WTC11 (cell line): ENCODE data around the gene CIAPIN1. TPM values are rescaled to one million over a fixed set of nuclear protein-coding genes. Genes with fewer than 3 reads are reported as not detected.

ENCODE experiments used
- ATAC-seq: fragments of 200-7000 bp; cut with Tn5 transposase; 2 replicates; pipeline ENCODE4 v1.10.0; 2021; ENCODE audit warnings: mild to moderate bottlenecking, moderate library complexity
- CTCF ChIA-PET: fragments of 300-600 bp; sonication (Branson Sonifier 250); formaldehyde crosslinking; loops from one replicate; lab custom pipeline; 2021; ENCODE audit warnings: antibody characterized with exemption; lab: Charles Lee
- POLR2A ChIA-PET: fragments of 350-600 bp; sonication (Branson Sonifier 250); formaldehyde crosslinking; loops from one replicate; lab custom pipeline; 2021; ENCODE audit warnings: antibody characterized with exemption; lab: Charles Lee
- DNase-seq: peaks from one replicate; pipeline ENCODE4 v3.0.0; 2021; ENCODE audit warnings: low spot score
- H3K27ac Mint-ChIP-seq: 2 replicates; pipeline ENCODE4 v1.8.0; 2021; ENCODE audit warnings: mixed read lengths
- H3K27me3 Mint-ChIP-seq: 2 replicates; pipeline ENCODE4 v1.8.0; 2021; ENCODE audit warnings: low read depth, mild to moderate bottlenecking, moderate library complexity, mixed read lengths
- H3K36me3 Mint-ChIP-seq: 2 replicates; pipeline ENCODE4 v1.8.0; 2021; ENCODE audit warnings: mixed read lengths
- H3K4me1 Mint-ChIP-seq: 2 replicates; pipeline ENCODE4 v1.8.0; 2022; ENCODE audit warnings: mixed read lengths
- H3K4me3 Mint-ChIP-seq: 2 replicates; pipeline ENCODE4 v1.8.0; 2021; ENCODE audit warnings: mild to moderate bottlenecking, moderate library complexity, mixed read lengths
- H3K9me3 Mint-ChIP-seq: 2 replicates; pipeline ENCODE4 v1.8.0; 2021; ENCODE audit warnings: mixed read lengths
- ARID4B ChIP-seq: sonication (generic); formaldehyde crosslinking; IDR thresholded peaks from 2 replicates; pipeline ENCODE4 v1.8.0; 2023; ENCODE audit warnings: missing genetic modification reagents, mild to moderate bottlenecking, borderline replicate concordance
- E2F4 ChIP-seq: sonication (generic); formaldehyde crosslinking; IDR thresholded peaks from 2 replicates; pipeline ENCODE4 v1.8.1; 2022; ENCODE audit warnings: low read depth, mild to moderate bottlenecking, moderate library complexity, missing genetic modification reagents, borderline replicate concordance
- E2F5 ChIP-seq: sonication (generic); formaldehyde crosslinking; IDR thresholded peaks from 2 replicates; pipeline ENCODE4 v1.8.1; 2022; ENCODE audit warnings: mild to moderate bottlenecking, moderate library complexity, missing genetic modification reagents
- ETV6 ChIP-seq: sonication (generic); formaldehyde crosslinking; IDR thresholded peaks from 2 replicates; pipeline ENCODE4 v1.8.1; 2022; ENCODE audit warnings: mild to moderate bottlenecking, missing genetic modification reagents
- GTF2I ChIP-seq: fragments of 250-450 bp; sonication (Bioruptor Pico); conservative IDR thresholded peaks from 2 replicates; pipeline ENCODE4 v1.4.0; 2021; ENCODE audit warnings: mild to moderate bottlenecking
- IRF2 ChIP-seq: sonication (generic); formaldehyde crosslinking; IDR thresholded peaks from 2 replicates; pipeline ENCODE4 v1.8.0; 2022; ENCODE audit warnings: low read depth, missing genetic modification reagents, borderline replicate concordance
- MXD4 ChIP-seq: fragments of 250-450 bp; sonication (Bioruptor Pico); IDR thresholded peaks from 2 replicates; pipeline ENCODE4 v1.8.0; 2021; ENCODE audit warnings: mild to moderate bottlenecking, moderate library complexity, borderline replicate concordance
- NR3C1 ChIP-seq: sonication (generic); formaldehyde crosslinking; conservative IDR thresholded peaks from 2 replicates; pipeline ENCODE4 v1.8.1; 2023; ENCODE audit warnings: low read depth, mild to moderate bottlenecking, missing genetic modification reagents
- PRDM15 ChIP-seq: sonication (generic); formaldehyde crosslinking; IDR thresholded peaks from 2 replicates; pipeline ENCODE4 v1.8.0; 2022; ENCODE audit warnings: missing genetic modification reagents
- PREB ChIP-seq: sonication (generic); formaldehyde crosslinking; IDR thresholded peaks from 2 replicates; pipeline ENCODE4 v1.8.1; 2022; ENCODE audit warnings: mild to moderate bottlenecking, missing genetic modification reagents, moderate library complexity, borderline replicate concordance
- SP1 ChIP-seq: sonication (generic); formaldehyde crosslinking; conservative IDR thresholded peaks from 2 replicates; pipeline ENCODE4 v1.8.1; 2022; ENCODE audit warnings: missing genetic modification reagents
- ZNF232 ChIP-seq: sonication (generic); formaldehyde crosslinking; IDR thresholded peaks from 2 replicates; pipeline ENCODE4 v1.8.0; 2022; ENCODE audit warnings: mild to moderate bottlenecking, missing genetic modification reagents
- ZNF671 ChIP-seq: fragments of 250-450 bp; sonication (Bioruptor Pico); IDR thresholded peaks from 2 replicates; pipeline ENCODE4 v1.8.0; 2021; ENCODE audit warnings: mild to moderate bottlenecking
- ZSCAN18 ChIP-seq: fragments of 250-450 bp; sonication (Bioruptor Pico); IDR thresholded peaks from 2 replicates; pipeline ENCODE4 v2.1.2; 2022; ENCODE audit warnings: mild to moderate bottlenecking, moderate library complexity
- total RNA-seq: library from RNA; stranded (reverse); gene quantifications from 3 replicates; pipeline ENCODE4 v1.2.3, GENCODE V29; 2021
- TF ChIP-seq, protein P1 (sequence below): sonication (generic); formaldehyde crosslinking; IDR thresholded peaks from 2 replicates; pipeline ENCODE4 v1.8.1; 2023; ENCODE audit warnings: mild to moderate bottlenecking, moderate library complexity, missing genetic modification reagents
- TF ChIP-seq, protein P2 (sequence below): sonication (generic); formaldehyde crosslinking; IDR thresholded peaks from 2 replicates; pipeline ENCODE4 v1.8.0; 2022; ENCODE audit warnings: mild to moderate bottlenecking, missing genetic modification reagents
- TF ChIP-seq, protein P3 (sequence below): sonication (generic); formaldehyde crosslinking; IDR thresholded peaks from 2 replicates; pipeline ENCODE4 v1.8.1; 2023; ENCODE audit warnings: mild to moderate bottlenecking, missing genetic modification reagents

Gene CIAPIN1
- total RNA-seq, 1 experiment from 2014 or later = 87.9 TPM

DNA sequence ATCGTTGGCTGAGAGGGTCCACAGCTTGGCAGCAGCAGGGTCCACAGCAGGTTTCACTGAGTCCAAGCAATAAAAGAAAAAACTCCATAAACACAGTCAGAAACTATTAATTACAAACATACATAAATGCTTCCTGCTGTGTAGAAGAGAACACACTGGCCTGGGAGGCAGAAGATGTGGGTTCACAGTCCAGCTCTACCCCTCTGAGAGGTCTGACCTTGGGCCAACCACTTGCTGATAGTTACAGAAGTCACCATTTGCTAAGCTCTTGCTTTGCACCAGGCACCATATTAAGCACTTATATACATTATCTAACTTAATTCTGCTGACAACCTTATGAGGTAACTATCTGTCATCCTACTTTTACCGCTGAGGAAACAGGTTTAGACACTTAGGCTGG lies 14.7 kb downstream of the CIAPIN1 start:
- POLR2A ChIA-PET = interaction anchor here (0.6 kb wide), 1 partner anchor 189 kb away, joined by 4 read pairs; no protein-coding TSS in a partner anchor
- peaks cover 76% of the 10 kb centered on the region for H3K36me3 Mint-ChIP-seq
- no peak for ATAC-seq
- H3K27ac Mint-ChIP-seq = no peak overlapping the region
- TF ChIP-seq ZNF232 (CRISPR knock-in tag) = no peak
- no peak for TF ChIP-seq SP1 (CRISPR knock-in tag)
- TF ChIP-seq PRDM15 = no peak
- TF ChIP-seq, protein P1, sequence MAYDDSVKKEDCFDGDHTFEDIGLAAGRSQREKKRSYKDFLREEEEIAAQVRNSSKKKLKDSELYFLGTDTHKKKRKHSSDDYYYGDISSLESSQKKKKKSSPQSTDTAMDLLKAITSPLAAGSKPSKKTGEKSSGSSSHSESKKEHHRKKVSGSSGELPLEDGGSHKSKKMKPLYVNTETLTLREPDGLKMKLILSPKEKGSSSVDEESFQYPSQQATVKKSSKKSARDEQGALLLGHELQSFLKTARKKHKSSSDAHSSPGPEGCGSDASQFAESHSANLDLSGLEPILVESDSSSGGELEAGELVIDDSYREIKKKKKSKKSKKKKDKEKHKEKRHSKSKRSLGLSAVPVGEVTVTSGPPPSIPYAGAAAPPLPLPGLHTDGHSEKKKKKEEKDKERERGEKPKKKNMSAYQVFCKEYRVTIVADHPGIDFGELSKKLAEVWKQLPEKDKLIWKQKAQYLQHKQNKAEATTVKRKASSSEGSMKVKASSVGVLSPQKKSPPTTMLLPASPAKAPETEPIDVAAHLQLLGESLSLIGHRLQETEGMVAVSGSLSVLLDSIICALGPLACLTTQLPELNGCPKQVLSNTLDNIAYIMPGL (CRISPR knock-in tag) = no peak
- TF ChIP-seq, all 79 proteins: peak for 0
- CTCF ChIA-PET = no interaction called here
- Mint-ChIP-seq H3K9me3 (no peaks in the 10 kb centered on the region), H3K4me1 (no peaks in the 10 kb centered on the region), H3K4me3 (no peak overlapping the region), H3K27me3 (no peaks in the 10 kb centered on the region)
- DNase-seq = no peak

DNA sequence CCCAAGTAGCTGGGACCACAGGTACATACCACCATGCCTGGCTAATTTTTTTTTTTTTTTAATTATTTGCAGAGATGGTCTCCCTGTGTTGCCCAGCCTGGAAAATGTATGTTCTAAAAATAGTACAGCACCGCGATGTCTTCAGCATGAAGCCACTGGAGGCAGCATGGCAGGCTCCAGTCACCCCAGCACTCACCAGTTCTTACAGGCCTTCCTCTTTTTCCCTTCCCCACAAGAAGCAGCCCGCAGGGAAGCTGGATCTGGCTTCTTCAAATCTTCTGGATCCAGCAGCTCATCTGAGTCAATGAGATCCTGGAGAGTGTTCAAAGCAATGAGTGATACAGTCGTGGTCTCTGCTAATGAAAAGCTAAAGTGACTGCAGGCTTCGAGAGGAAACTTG lies 16.2 kb downstream of the CIAPIN1 start:
- Mint-ChIP-seq H3K4me1 (no peaks in the 10 kb centered on the region), H3K9me3 (no peaks in the 10 kb centered on the region), H3K27ac (no peak overlapping the region), H3K4me3 (no peak overlapping the region), H3K36me3 (peaks cover 75% of the 10 kb centered on the region), H3K27me3 (no peaks in the 10 kb centered on the region)
- no peak for DNase-seq
- ChIA-PET CTCF (interaction anchor here (0.5 kb wide), 1 partner anchor 15 kb away, joined by 6 read pairs; no protein-coding TSS in a partner anchor), POLR2A (no interaction called here)
- ATAC-seq = no peak
- no peak for TF ChIP-seq PREB
- TF ChIP-seq NR3C1 (CRISPR knock-in tag) = no peak
- TF ChIP-seq ARID4B (CRISPR knock-in tag) = no peak
- TF ChIP-seq GTF2I (CRISPR knock-in tag) = no peak
- TF ChIP-seq, protein P2, sequence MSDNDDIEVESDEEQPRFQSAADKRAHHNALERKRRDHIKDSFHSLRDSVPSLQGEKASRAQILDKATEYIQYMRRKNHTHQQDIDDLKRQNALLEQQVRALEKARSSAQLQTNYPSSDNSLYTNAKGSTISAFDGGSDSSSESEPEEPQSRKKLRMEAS (CRISPR knock-in tag) = no peak
- TF ChIP-seq IRF2 (CRISPR knock-in tag) = no peak
- TF ChIP-seq, protein P3, sequence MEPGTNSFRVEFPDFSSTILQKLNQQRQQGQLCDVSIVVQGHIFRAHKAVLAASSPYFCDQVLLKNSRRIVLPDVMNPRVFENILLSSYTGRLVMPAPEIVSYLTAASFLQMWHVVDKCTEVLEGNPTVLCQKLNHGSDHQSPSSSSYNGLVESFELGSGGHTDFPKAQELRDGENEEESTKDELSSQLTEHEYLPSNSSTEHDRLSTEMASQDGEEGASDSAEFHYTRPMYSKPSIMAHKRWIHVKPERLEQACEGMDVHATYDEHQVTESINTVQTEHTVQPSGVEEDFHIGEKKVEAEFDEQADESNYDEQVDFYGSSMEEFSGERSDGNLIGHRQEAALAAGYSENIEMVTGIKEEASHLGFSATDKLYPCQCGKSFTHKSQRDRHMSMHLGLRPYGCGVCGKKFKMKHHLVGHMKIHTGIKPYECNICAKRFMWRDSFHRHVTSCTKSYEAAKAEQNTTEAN = no peak
- no peak for TF ChIP-seq ZNF671
- no peak for TF ChIP-seq ZSCAN18 (CRISPR knock-in tag)
- TF ChIP-seq ETV6 (CRISPR knock-in tag) = no peak
- no peak for TF ChIP-seq MXD4 (CRISPR knock-in tag)
- TF ChIP-seq E2F4 (CRISPR knock-in tag) = no peak
- no peak for TF ChIP-seq E2F5
